GM12801 (cell line): ENCODE data around the gene THYN1.

ENCODE experiments used
- CTCF ChIP-seq: IDR thresholded peaks from one replicate; pipeline ENCODE4 v1.5.1; 2011; ENCODE audit warnings: control low read depth; ENCODE audit not compliant: insufficient read length; ENCODE audit errors: extremely low read depth

THYN1 gene

GRCh38 chr11:134276396-134277182 lies 23.4 kb upstream of the THYN1 start:
- TF ChIP-seq CTCF: no peak

- no peak for TF ChIP-seq CTCF
Measured at GRCh38 chr11:134275534-134276395, 22.6 kb upstream of the THYN1 start, which contains the start of gene GLB1L3. GLB1L3 (plus strand) TSS chr11:134276379; CDS start chr11:134276741, 362 bp downstream.

- TF ChIP-seq CTCF: no peak
Measured at GRCh38 chr11:134275188-134275533, 22.0 kb upstream of the THYN1 start.

GRCh38 chr11:134273317-134273712 lies 20.2 kb upstream of the THYN1 start:
- TF ChIP-seq CTCF: no peak

GRCh38 chr11:134272381-134273316 lies 19.5 kb upstream of the THYN1 start:
- TF ChIP-seq CTCF: no peak

GRCh38 chr11:134271978-134272377 lies 18.8 kb upstream of the THYN1 start:
- no peak for TF ChIP-seq CTCF
